Glomerular visceral epithelial cell (primary cell): ENCODE data around the gene HNRNPC.
A peak's percentile ranks its signal among the peaks of the same experiment; 100 is the strongest.
"Not testable (repeated sequence)": the region's sequence is repeated elsewhere in the genome, so short reads cannot be mapped to it uniquely, and the experiment has no call there.

Experiments
- DNase-seq: peaks from one replicate; pipeline ENCODE4 v3.0.0-alpha.2; 2016; ENCODE audit errors: extremely low spot score

The HNRNPC gene

GRCh38 chr14:21268617-21269251 is 508 bp downstream of the HNRNPC start:
- peak; percentile 61 for DNase-seq

DNA sequence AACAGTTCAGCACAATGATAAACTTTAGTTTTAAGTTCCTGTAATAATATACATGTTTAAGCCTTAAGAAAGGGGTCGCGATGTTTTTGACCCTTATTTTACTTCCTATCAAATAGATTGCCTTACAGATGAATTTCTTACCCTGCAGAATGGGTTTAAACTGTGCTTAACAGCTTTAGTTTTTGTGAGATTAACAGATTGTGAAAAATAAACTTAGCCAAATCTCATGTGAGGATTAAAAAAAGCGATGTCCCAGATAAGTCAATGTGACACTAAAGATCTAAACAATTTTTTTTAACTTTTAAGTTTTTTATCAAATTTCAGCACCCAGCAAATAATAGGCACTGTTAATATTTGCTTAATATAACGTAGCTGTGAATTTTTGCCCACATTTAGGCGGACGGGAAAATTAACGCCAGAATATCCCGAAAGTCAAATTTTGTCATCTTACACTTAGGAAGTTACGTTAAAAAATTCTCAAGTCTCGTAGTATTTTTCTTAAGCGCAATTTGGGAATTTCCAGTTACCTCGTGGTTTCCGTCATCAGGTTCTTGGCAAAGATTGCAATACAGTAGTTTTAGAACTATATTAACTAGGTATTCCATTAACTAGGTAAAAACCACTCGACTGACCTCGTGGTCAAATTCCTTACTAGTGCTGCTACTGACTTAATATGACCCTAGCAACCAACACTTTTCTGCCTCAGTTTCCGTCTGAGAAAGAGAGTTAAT is 1.2 kb downstream of the HNRNPC start:
- peak; percentile 86 for DNase-seq

DNA sequence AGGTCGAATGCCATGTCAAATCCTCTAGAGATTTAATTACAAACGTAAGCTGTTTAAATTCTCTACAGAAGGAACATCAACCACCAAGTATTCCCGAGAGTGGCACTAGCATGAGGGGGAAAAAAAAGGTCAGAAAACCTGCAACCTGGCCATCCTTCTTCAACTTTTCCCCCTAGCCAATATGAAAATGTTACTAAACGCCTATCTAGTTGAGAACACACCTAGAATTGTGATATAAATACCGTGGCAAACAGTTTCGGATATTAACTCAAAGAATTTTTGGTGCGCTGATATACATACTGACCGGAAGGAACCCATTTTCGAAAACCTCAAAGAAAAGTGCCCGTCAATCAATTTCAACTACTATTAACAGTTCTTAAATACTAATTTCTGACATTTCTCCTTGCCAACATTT is 1.8 kb downstream of the HNRNPC start:
- DNase-seq, result peak; percentile 23

DNA sequence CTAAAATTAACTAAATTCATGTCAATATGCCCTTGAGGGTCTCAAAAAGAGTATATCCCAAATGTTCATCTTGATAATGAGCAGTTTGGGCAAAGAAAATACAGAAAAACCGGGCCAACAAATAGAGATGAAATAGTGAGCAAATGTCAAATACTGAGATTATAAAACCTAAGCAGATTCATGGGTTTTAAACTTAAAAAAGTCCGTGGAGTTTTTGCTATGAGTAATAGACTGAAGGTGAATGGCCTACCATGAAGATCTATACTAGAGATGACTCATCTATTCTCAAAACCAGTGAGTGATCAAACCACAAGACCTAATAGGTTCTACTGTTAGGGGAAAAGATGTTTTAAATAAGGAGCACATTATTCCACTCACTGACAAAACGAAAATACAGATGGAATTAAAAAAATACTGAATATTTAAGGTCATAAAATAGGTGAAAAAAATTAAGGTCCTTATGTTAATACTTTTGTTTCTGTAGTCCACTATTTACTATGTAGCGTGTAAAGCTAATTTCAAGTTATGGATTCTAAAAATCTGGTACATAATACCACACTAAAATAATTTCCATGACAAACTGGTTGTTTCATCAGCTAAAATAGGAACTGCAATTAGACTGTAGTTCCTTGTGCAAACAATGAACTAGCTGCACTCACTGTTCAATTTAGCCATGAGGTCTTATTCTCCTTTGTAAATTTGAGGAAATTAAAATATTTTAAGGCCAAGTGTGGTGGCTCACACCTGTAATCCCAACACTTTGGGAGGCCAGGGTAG is 5.0 kb downstream of the HNRNPC start:
- DNase-seq, result peak; percentile 73

DNA sequence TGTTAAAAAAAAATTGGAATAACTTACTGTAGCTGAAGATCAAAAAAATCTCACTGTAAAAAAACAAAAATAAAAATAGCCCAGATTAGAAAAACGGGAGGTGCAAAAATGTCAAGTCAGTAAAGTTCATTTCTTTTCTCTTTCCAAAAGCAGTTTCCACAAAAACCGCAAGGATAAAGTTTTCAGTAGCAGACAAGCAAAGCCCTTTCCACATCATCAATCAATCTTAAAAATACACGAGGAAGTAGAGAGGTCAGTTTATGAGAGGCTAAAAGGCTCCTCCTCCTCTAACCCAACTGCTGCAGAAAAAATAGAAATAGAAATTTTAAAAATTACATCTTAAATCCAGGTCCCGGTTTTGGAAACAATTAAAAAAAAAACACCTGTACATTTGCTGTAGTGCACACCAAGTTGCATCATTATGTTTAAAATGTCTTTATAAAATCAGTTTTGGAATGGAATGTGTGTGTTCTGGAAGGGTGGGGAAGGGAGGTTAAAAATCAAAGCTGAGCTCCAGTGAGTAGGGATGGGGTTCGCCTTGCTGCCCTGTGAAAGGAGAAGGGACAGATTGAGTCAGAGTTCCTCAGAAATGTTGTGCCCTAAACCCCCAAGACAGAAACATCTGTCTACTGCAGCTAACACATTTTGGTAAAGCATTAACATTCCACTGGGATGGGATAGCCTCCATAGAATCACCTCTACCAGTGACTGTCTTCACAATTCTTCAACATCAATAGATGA is 5.8 kb downstream of the HNRNPC start:
- DNase-seq, result peak; percentile 59

GRCh38 chr14:21262410-21262809 is 6.8 kb downstream of the HNRNPC start:
- no peak for DNase-seq

GRCh38 chr14:21261824-21262223 is 7.4 kb downstream of the HNRNPC start:
- DNase-seq, result no peak

DNA sequence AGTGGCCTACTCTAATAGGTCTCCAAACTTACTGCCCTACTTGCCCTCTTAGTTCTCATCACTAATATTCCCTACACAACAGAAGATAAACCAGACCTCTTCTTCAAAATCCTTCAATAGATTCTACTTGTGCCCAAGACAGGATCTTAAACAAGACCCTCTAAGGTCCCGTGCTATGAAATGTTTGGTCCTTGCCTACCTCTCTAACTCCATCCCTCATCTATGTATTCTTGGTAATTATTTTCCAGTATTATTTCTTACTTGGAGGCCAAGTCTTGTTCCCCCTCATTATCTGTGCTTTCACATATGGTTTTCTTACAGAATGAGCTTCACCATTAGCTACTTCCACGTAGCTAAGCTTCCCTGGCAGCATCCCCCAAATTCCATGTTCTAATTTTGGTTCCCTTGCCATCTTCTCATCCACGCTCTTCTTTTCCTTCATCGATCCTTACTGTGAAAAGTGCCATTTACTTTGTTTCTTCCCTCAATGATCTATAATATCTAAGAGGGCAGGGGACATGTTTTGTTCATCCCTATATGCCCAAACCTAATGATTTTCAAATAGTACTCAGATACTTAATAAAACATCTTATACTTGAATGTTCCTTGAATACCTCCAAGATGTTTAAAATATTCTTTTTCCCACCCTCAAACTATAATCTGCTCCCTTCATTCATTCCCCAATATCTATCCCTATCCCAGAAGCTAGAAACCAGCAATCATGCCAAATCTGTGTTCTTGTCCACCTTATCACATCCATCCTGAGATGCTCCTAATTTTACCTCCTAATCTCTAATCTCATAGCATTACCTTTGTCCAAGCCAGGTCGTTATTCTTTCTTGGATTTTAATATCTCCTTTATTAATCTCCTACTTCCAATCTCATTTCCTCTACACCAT is 10.1 kb downstream of the HNRNPC start:
- no peak for DNase-seq

- DNase-seq, result no peak
Observed at GRCh38 chr14:21258005-21258888, 11.0 kb downstream of the HNRNPC start.

GRCh38 chr14:21257394-21257909 is 11.8 kb downstream of the HNRNPC start:
- peak; percentile 46 for DNase-seq

DNA sequence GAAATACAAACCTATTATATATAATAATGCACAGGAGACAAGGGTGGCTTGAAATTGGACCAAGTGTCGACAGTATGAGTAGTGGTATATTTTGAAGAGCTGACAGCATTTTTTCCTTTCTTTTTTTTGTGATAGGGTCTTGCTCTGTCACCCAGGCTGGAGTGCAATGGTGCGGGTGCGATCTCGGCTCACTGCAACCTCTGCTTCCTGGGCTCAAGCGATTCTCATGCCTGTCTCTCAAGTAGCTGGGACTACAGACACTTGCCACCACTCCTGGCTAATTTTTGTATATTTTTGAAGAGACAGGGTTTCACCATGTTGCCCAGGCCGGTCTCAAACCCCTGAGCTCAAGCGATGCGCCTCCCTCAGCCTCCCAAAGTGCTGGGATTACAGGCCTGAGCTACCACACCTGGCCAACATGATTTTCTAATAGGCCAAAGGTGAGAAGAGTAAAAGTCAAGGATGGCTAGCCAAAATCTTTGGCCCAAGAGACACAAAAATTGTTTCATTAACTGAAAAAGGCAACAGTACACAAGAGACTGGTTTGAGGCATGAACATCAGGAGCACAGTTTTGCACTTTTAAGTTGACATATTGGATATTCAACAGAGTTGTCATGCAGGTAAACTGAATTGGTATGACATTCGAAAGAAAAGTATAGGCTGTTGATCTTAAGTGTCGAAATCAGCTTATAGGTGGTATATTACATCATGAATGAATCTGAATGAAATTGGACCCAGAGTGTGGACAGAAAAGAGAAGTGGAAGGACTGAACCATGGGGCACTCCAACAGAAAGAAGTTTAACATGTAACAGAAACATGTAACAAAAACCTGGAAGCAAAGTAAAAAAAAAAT is 12.5 kb downstream of the HNRNPC start:
- no peak for DNase-seq

- DNase-seq, result not testable (repeated sequence)
Observed at GRCh38 chr14:21256102-21256447, 13.2 kb downstream of the HNRNPC start.

GRCh38 chr14:21255385-21256101 is 13.7 kb downstream of the HNRNPC start:
- no peak for DNase-seq

DNA sequence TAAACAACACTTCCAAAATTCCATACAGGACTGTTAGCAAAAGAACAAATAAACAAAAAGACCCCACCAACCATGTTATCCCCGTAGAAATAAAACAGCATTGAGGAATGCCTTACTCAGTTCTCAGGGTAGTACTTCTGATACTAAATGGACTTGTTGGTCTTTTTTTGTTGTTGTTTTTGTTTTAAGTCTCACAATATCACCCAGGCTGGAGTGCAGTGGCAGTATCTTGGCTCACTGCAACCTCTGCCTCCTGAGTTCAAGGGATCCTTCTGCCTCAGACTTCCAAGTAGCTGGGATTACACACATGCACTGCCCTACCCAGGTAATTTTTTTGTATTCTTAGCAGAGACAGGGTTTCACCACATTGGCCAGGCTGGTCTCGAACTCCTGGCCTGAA is 17.1 kb downstream of the HNRNPC start:
- DNase-seq, result no peak

- DNase-seq, result no peak
Observed at GRCh38 chr14:21251215-21251614, 18.0 kb downstream of the HNRNPC start.

DNA sequence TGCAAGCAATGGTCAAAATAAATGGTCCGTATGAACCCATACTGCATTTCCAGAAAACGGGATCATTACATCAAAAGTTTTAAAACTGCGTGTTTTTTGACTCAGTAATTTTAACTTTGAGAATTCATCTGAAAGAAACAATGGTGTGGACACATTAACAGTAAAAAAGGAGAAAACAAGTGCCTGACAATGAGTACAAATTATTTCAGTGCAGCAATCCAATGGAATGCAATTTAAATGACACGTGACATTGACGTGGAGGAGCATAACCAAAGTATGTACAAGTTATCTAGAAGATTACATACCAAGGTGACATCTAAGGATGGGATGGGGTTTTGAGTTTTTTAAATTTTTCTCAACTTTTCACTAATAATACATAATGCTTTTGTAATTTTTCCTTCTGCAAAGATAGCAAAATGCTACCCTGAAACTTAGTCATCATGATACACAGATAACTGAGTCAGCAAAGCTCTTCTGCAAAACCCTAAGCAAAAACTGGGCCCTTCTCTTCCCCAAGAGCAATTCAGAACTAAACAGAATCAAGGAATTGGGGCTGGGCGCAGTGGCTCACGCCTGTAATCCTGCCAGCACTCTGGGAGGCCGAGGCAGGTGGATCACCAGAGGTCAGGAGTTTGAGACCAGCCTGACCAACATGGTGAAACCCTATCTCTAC is 20.4 kb downstream of the HNRNPC start:
- no peak for DNase-seq

GRCh38 chr14:21248338-21248737 is 20.9 kb downstream of the HNRNPC start:
- DNase-seq, result no peak

GRCh38 chr14:21245813-21246212 is 23.4 kb downstream of the HNRNPC start:
- no peak for DNase-seq
